Measurements from ENCODE around the gene SCGN. TPM values are rescaled to one million over a fixed set of nuclear protein-coding genes. Genes with fewer than 3 reads are reported as not detected.

SCGN gene
- total and polyA plus RNA-seq, 12 donors = 0.26 to 2.7 (median 0.94) TPM; not detected in 2

DNA sequence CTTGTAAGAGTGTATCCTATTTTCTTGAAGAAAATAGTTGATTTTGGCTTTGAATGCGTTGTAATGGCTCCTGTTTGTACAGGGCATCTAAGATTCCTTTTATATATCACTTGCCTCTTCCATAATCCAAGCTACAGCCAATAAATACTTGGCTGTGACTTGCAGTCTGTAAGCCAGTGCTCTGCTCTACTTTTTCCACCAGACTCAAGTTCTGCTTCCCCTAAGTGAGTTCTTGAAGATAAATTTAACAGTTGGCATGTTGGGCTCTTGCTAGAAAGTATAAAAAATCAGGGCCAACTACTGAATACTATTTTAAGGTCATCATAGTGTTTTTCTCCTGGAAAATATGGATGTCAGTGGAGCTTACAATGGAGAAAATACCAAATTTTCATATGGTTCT, 36.5 kb upstream of the SCGN start:
- WGBS, 2 donors = 78 to 89% methylated on average over 1 of the region's 1 CpG
- Histone ChIP-seq H3K9me3 (no peaks in the 10 kb centered on the region), H3K4me3 (no peak overlapping the region), H3K27ac (no peak overlapping the region), H3K36me3 (peaks cover 0 to 4% (median 0%) of the 10 kb centered on the region in 9 donors), H3K27me3 (no peaks in the 10 kb centered on the region), H3K4me1 (no peaks in the 10 kb centered on the region)
- no peak for TF ChIP-seq CTCF (IDR thresholded peaks at IDR 0.05)
- intact Hi-C loops (cut with DNase I) = no loop called here
- no peak for DNase-seq
- ATAC-seq = no peak

DNA sequence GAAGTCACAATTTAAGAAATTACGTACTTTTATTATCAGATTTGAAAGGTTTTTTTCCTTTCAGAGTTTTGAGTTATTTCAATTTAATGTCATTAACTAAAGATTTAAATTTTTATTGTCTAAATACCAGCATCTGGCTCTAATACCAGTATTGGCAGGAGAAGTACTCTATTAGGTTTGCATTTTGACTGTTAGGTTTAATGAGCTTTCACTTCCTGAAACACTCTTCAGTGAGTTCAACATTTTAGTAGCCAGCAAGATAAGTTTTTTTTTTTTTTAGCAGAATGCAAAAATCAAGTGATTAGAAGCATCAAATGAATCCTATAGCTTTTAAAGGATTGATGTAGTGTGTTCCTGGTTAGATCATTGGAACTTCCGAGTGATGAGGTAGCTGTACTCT, 34.0 kb upstream of the SCGN start:
- intact Hi-C loops (cut with DNase I) = no loop called here
- Histone ChIP-seq H3K4me3 (no peak overlapping the region), H3K27me3 (no peaks in the 10 kb centered on the region), H3K4me1 (no peaks in the 10 kb centered on the region), H3K27ac (no peak overlapping the region), H3K9me3 (no peaks in the 10 kb centered on the region), H3K36me3 (no peaks in the 10 kb centered on the region)
- DNase-seq (no peak), ATAC-seq (no peak)
- no peak for TF ChIP-seq CTCF (IDR thresholded peaks at IDR 0.05)
- 88 to 92% methylated on average over 2 of the region's 2 CpGs for WGBS, 2 donors

- WGBS, 2 donors = 68 to 73% methylated on average over 4 of the region's 4 CpGs
- intact Hi-C loops (cut with DNase I) = no loop called here
- DNase-seq = no peak
- Histone ChIP-seq H3K36me3 (no peaks in the 10 kb centered on the region), H3K27me3 (no peaks in the 10 kb centered on the region), H3K9me3 (no peaks in the 10 kb centered on the region), H3K27ac (no peak overlapping the region), H3K4me3 (no peak overlapping the region), H3K4me1 (no peaks in the 10 kb centered on the region)
- TF ChIP-seq CTCF (IDR thresholded peaks at IDR 0.05) = no peak
- no peak for ATAC-seq
Measured at GRCh38 chr6:25619217-25619616, 32.8 kb upstream of the SCGN start.

DNA sequence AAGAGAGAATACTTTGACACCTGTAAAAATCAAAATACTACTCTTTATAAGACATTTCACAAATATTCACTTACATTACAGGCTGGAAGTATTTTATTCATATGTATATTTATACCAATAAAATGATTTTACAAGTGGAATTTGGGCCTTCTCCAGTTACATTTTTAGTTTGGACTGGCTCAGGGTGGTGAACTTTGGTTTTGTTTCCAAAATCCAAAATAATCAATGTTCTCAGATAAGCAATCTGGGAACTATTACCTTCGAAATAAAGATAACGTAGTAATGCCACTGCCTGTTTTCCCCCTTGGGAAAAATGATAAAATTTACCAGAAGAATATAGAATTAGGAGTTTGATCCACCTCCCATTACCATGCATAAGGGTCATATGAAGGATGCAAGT, 31.6 kb upstream of the SCGN start:
- ATAC-seq (no peak), DNase-seq (no peak)
- no peak for TF ChIP-seq CTCF (IDR thresholded peaks at IDR 0.05)
- no peaks in the 10 kb centered on the region for H3K27me3 ChIP-seq
- intact Hi-C loops (cut with DNase I) = no loop called here
- no peaks in the 10 kb centered on the region for H3K36me3 ChIP-seq
- H3K4me3 ChIP-seq = no peak overlapping the region
- no peaks in the 10 kb centered on the region for H3K9me3 ChIP-seq
- no peaks in the 10 kb centered on the region for H3K4me1 ChIP-seq
- no peak overlapping the region for H3K27ac ChIP-seq
- 80 to 81% methylated on average over 2 of the region's 2 CpGs for WGBS, 2 donors

GRCh38 chr6:25623065-25623464, 28.9 kb upstream of the SCGN start:
- H3K27ac ChIP-seq = no peak overlapping the region
- DNase-seq (no peak), ATAC-seq (no peak)
- H3K4me1 ChIP-seq = no peaks in the 10 kb centered on the region
- H3K27me3 ChIP-seq = peaks cover 0 to 7% (median 0%) of the 10 kb centered on the region in 7 donors
- TF ChIP-seq CTCF (IDR thresholded peaks at IDR 0.05) = no peak
- intact Hi-C loops (cut with DNase I) = no loop called here
- H3K36me3 ChIP-seq = no peaks in the 10 kb centered on the region
- H3K4me3 ChIP-seq = no peak overlapping the region
- WGBS, 2 donors = 48 to 56% methylated on average over 1 of the region's 1 CpG
- H3K9me3 ChIP-seq = no peaks in the 10 kb centered on the region
